Heart left ventricle (tissue), 16 donors: ENCODE results near the gene POLR3A. TPM values are rescaled to one million over a fixed set of nuclear protein-coding genes. Genes with fewer than 3 reads are reported as not detected.
A peak's percentile ranks its signal among the peaks of the same experiment; 100 is the strongest.

Experiments used
- ATAC-seq, 4 donors: fragments of 200-7000 bp; cut with Tn5 transposase; one replicate each; pipeline ENCODE4 v1.9.1; 2020 to 2022; ENCODE audit warnings: moderate library complexity in 4 of 4, mild to moderate bottlenecking in 3 of 4, moderate number of reproducible peaks in 1 of 4
- DNase-seq, 5 donors: peaks; one replicate each; pipeline ENCODE4 v3.0.0-alpha.2; 2020
- H3K27ac ChIP-seq, 12 donors: fragments of 200-600 bp; sonication (generic) in 4 of 12; one replicate each; pipeline versions ENCODE4 v1.5.0 to v1.8.0; 2016 to 2022; ENCODE audit warnings: mild to moderate bottlenecking in 2 of 12
- H3K27me3 ChIP-seq, 9 donors: fragments of 200-600 bp; sonication (generic) in 2 of 9; one replicate each; pipeline versions ENCODE4 v1.5.1 to v1.8.0; 2016 to 2022; ENCODE audit warnings: mild to moderate bottlenecking in 3 of 9
- H3K36me3 ChIP-seq, 9 donors: fragments of 200-600 bp; sonication (generic) in 2 of 9; one replicate each; pipeline versions ENCODE4 v1.5.0 to v1.8.0; 2018 to 2022; ENCODE audit warnings: mild to moderate bottlenecking in 2 of 9
- H3K4me1 ChIP-seq, 12 donors: fragments of 200-600 bp; sonication (generic) in 4 of 12; one replicate each; pipeline versions ENCODE4 v1.5.0 to v1.8.0; 2016 to 2022; ENCODE audit warnings: mild to moderate bottlenecking in 3 of 12
- H3K4me3 ChIP-seq, 12 donors: fragments of 200-600 bp; sonication (generic) in 4 of 12; one replicate each; pipeline versions ENCODE4 v1.5.0 to v1.8.0; 2017 to 2022; ENCODE audit warnings: mild to moderate bottlenecking in 9 of 12, moderate library complexity in 4 of 12
- H3K9me3 ChIP-seq, 12 donors: fragments of 200-600 bp; sonication (generic) in 4 of 12; one replicate each; pipeline versions ENCODE4 v1.5.0 to v1.8.0; 2016 to 2022; ENCODE audit warnings: mild to moderate bottlenecking in 1 of 12
- CTCF ChIP-seq, 12 donors: fragments of 200-600 bp; sonication (generic) in 4 of 12; IDR thresholded peaks; one replicate each; pipeline versions ENCODE4 v1.5.0 to v1.8.0; 2018 to 2022; ENCODE audit warnings: antibody characterized with exemption in 12 of 12, mild to moderate bottlenecking in 5 of 12
- POLR2A ChIP-seq, 2 donors: fragments of 450-650 bp; IDR thresholded peaks; one replicate each; pipeline ENCODE4 v1.6.1; 2017; ENCODE audit warnings: antibody characterized with exemption in 2 of 2, mild to moderate bottlenecking in 2 of 2, moderate library complexity in 2 of 2
- WGBS, 4 donors: extraction: QIAGEN DNeasy Blood & Tissue Kit in 2 of 4; methylation state at CpG; one replicate each; pipeline versions ENCODE4 v1.1.5 to v1.1.7; 2013 to 2018; 5-methylcytosine and 5-hydroxymethylcytosine counted together
- intact Hi-C, 10 donors: fragments of 100-400 bp; cut with DNase I; formaldehyde crosslinking; loops; one replicate each; pipeline versions ENCODE4 v1.11.1 to v1.14.2; 2022
- polyA plus RNA-seq, 2 donors: library from polyadenylated mRNA; stranded (reverse); fragments of 200-250 nt; gene quantifications; one replicate each; pipeline ENCODE4 v1.2.3, GENCODE V29; 2013
- total RNA-seq, 9 donors: library from RNA; depleted of rRNA in 2 of 9; stranded (reverse); fragments of >200 nt in 2 of 9; fragmentation: NEBNext Ultra II Directional in 3 of 9; extraction: Animal tissue kit (Norgen Biotek cat#: 25700) in 3 of 9; gene quantifications; one replicate each; pipeline versions ENCODE4 v1.1.0 to v1.2.4, GENCODE V29; 2016 to 2023
- donor health status: ischemic (EF 13 %, LVEDD 7.1; RV severe dilation, severe dysfunction).
- donor health status: healthy with polysubstance abuse.
- donor health status: DM: no; HTN: yes; CAD: no.
- donor health status: DM: no; HTN: no; CAD: no.
- donor health status: ischemic (EF 25% LVEDD 6.9; RV normal size, moderate dysfunction).
- donor health status: ischemic (EF 25% LVEDD 5.7; RV mildly dilated, moderate dysfunction).
- donor health status: healthy.
- donor health status: DM: yes; HTN: yes; CAD: no.
- donor health status: ischemic (EF 35%, LVEDD 5.7; RV mildly dilated, moderate dysfunction).
- donor health status: nonischemic (EF 11% LVEDD 7.7; RV severe dilation, severe dysfunction).
- donor health status: DM: yes; HTN: yes; CAD: no.
- donor health status: PGD.
- donor health status: ischemic (EF 29% LVEDD 5.4; RV normal size, mild dysfunction).
- donor health status: nonischemic (EF 23%, LVEDD 6.1; RV moderate dilation, normal function).

The POLR3A gene
- total and polyA plus RNA-seq, 11 donors = 3.8 to 12.9 (median 8.9) TPM

GRCh38 chr10:78035025-78035424 lies 5.7 kb upstream of the POLR3A start:
- no peaks in the 10 kb centered on the region for H3K27me3 ChIP-seq
- peak overlapping the region in 4 of 12 donors; percentile 63 to 85 (median 82) for H3K27ac ChIP-seq
- H3K4me1 ChIP-seq = peaks cover under 1 to 60% (median 13%) of the 10 kb centered on the region in 12 donors
- H3K36me3 ChIP-seq = peaks cover 0 to 53% (median 50%) of the 10 kb centered on the region in 9 donors
- 87 to 95% (median 93%) methylated on average over 5 of the region's 5 CpGs for WGBS, 4 donors
- no peak for ATAC-seq
- DNase-seq = no peak
- intact Hi-C loops = loop anchor here in 1 of 10 donors (10.0 kb wide), 1 partner anchor 940 kb away; no protein-coding TSS in a partner anchor
- TF ChIP-seq CTCF (IDR thresholded peaks at IDR 0.05) (no peak), POLR2A (IDR thresholded peaks at IDR 0.05) (no peak)
- peak overlapping the region in 7 of 12 donors; percentile 69 to 92 (median 79) for H3K4me3 ChIP-seq
- H3K9me3 ChIP-seq = no peaks in the 10 kb centered on the region

GRCh38 chr10:78033637-78034470 lies 4.5 kb upstream of the POLR3A start, which contains the start of gene RPS24:
TSS of gene RPS24 (plus strand) at chr10:78033863. CDS start at chr10:78033902, 39 bp downstream.
- 0 to 1% (median 1%) methylated on average over 42 to 55 of the region's 55 CpGs for WGBS, 4 donors
- no peaks in the 10 kb centered on the region for H3K27me3 ChIP-seq
- intact Hi-C loops = loop anchor here in 2 of 10 donors (5.0 to 10.0 kb wide), 2 partner anchors 941 to 1038 kb away; no protein-coding TSS in a partner anchor
- ATAC-seq (peak; percentile 95 to 97 (median 96)), DNase-seq (peak; percentile 94 to 97 (median 95))
- peaks cover 5 to 53% (median 17%) of the 10 kb centered on the region in 12 donors for H3K4me1 ChIP-seq
- H3K36me3 ChIP-seq = peaks cover 0 to 41% (median 38%) of the 10 kb centered on the region in 9 donors
- H3K4me3 ChIP-seq = peak within 1 kb of the TSS; percentile 58 to 92 (median 79)
- H3K27ac ChIP-seq = peak within 1 kb of the TSS; percentile 1 to 85 (median 71)
- TF ChIP-seq CTCF (IDR thresholded peaks at IDR 0.05) = no peak
- peak; percentile 16 to 80 for TF ChIP-seq POLR2A (IDR thresholded peaks at IDR 0.05)
- H3K9me3 ChIP-seq = no peaks in the 10 kb centered on the region

- peak overlapping the region in 7 of 12 donors; percentile 49 to 85 (median 77) for H3K27ac ChIP-seq
- DNase-seq = no peak
- H3K4me3 ChIP-seq = peak overlapping the region; percentile 20 to 92 (median 78)
- H3K9me3 ChIP-seq = no peaks in the 10 kb centered on the region
- no peaks in the 10 kb centered on the region for H3K27me3 ChIP-seq
- H3K4me1 ChIP-seq = peaks cover 5 to 56% (median 21%) of the 10 kb centered on the region in 12 donors
- no peak for ATAC-seq
- H3K36me3 ChIP-seq = peaks cover 0 to 36% (median 33%) of the 10 kb centered on the region in 9 donors
- intact Hi-C loops = loop anchor here in 2 of 10 donors (5.0 to 10.0 kb wide), 2 partner anchors 941 to 1039 kb away; no protein-coding TSS in a partner anchor
- WGBS, 4 donors = 0 to 1% (median 0%) methylated on average over 4 of the region's 4 CpGs
- TF ChIP-seq POLR2A (IDR thresholded peaks at IDR 0.05) (no peak), CTCF (IDR thresholded peaks at IDR 0.05) (no peak)
Measured at GRCh38 chr10:78033387-78033636, 4.0 kb upstream of the POLR3A start.
